BJ (cell line): Measurements from ENCODE around the gene KRABD2.
A peak's percentile ranks its signal among the peaks of the same experiment; 100 is the strongest.
"Not testable (repeated sequence)": the region's sequence is repeated elsewhere in the genome, so short reads cannot be mapped to it uniquely, and the experiment has no call there.

Source experiments
- CTCF ChIA-PET: fragments of 350-600 bp; formaldehyde crosslinking; extraction: SDS; loops from one replicate; lab custom pipeline; 2021; ENCODE audit warnings: antibody characterized with exemption, inconsistent platforms; lab: Yijun Ruan, JAX
- POLR2A ChIA-PET: fragments of 300-600 bp; sonication (Branson Sonifier 250); formaldehyde crosslinking; extraction: SDS; loops from one replicate; lab custom pipeline; 2021; ENCODE audit warnings: antibody characterized with exemption; lab: Charles Lee
- DNase-seq: peaks from one replicate; pipeline ENCODE4 v3.0.0-alpha.2; 2011; ENCODE audit warnings: low read depth
- H3K27me3 ChIP-seq: 2 replicates; pipeline ENCODE4 v1.6.0; 2011; ENCODE audit warnings: low read length; ENCODE audit not compliant: control insufficient read depth, insufficient read depth
- H3K36me3 ChIP-seq: 2 replicates; pipeline ENCODE4 v1.5.1; 2011; ENCODE audit warnings: low read length; ENCODE audit not compliant: control insufficient read depth, insufficient read depth
- H3K4me3 ChIP-seq: 2 replicates; pipeline ENCODE4 v1.5.1; 2011; ENCODE audit warnings: low read depth, mild to moderate bottlenecking, control low read depth, low read length
- CTCF ChIP-seq: IDR thresholded peaks from 2 replicates; pipeline ENCODE4 v1.5.1; 2011; ENCODE audit warnings: low read depth, mild to moderate bottlenecking, control low read depth, inconsistent platforms, low read length, moderate library complexity; ENCODE audit not compliant: insufficient read depth

Gene KRABD2

GRCh38 chr17:8382052-8382879 lies 5.8 kb upstream of the KRABD2 start:
- POLR2A ChIA-PET, result no interaction called here
- DNase-seq, result no peak
- Histone ChIP-seq H3K4me3 (peak overlapping the region; percentile 57), H3K27me3 (no peaks in the 10 kb centered on the region), H3K36me3 (peaks cover 12% of the 10 kb centered on the region)
- CTCF ChIA-PET, result interaction anchor here (0.6 to 2.0 kb wide), 10 partner anchors 13 to 423 kb away, joined by 3 to 11 read pairs (median 3); no protein-coding TSS in a partner anchor
- no peak for TF ChIP-seq CTCF

DNA sequence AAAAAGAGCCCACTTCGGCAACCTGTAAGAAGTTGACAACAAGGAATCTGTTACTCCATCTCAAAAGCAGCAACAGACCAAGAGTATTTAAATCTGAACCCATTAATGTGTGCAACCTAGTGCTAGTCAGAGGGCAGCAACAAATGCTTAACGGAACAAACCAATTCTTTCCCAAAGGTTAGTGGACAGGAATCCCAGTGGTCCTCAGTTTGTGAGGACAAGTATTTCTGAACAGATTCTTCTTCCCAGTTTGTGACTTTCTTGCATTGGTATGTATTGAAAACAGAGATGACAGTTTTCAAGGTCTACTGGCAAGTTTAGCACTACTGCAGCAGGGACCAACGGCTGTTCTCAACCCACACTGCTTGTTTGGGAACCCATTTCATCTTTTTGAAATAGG lies 3.5 kb upstream of the KRABD2 start:
- no peaks in the 10 kb centered on the region for H3K27me3 ChIP-seq
- ChIA-PET CTCF (interaction anchor here (0.7 kb wide), 1 partner anchor 366 kb away, joined by 3 read pairs; no protein-coding TSS in a partner anchor), POLR2A (no interaction called here)
- H3K36me3 ChIP-seq, result peaks cover 14% of the 10 kb centered on the region
- DNase-seq, result no peak
- no peak overlapping the region for H3K4me3 ChIP-seq
- TF ChIP-seq CTCF, result no peak

DNA sequence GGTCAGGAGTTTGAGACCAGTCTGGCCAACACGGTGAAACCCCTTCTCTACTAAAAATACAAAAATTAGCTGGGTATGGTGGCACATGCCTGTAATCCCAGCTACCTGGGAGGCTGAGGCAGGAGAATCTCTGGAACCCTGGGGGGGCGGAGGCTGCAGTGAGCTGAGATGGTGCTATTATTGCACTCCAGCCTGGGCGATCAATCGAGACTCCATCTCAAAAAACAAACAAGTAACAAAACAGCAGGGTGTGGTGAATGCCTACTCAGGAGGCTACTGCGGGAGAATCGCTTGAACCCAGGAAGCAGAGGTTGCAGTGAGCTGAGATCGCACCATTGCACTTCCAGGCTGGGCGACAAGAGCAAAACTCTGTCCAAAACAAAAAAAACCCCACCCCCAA lies 1.6 kb upstream of the KRABD2 start:
- DNase-seq, H3K27me3 ChIP-seq, CTCF ChIA-PET, H3K4me3 ChIP-seq, POLR2A ChIA-PET: not testable (repeated sequence)
- peaks cover 14% of the 10 kb centered on the region for H3K36me3 ChIP-seq

DNA sequence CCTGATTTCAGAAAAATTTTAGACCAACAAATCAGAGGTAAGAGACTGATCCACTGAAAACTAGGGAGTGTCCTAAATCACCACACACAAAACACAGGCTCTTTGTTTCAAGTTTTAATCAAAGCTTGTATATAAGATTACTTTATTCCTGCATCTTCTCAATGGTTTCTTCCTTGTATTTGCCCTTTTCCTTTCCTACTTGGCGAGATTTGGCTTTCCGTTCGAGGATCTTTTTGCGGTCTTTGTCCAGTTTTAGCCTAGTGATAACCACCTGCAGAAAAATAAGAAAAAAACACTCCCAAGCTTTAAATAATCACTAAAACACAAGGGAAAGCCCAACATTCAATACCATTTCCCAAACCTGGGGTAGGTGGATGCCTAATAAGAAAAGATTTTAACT lies 918 bp upstream of the KRABD2 start:
- Histone ChIP-seq H3K36me3 (peaks cover 14% of the 10 kb centered on the region), H3K27me3 (no peaks in the 10 kb centered on the region), H3K4me3 (no peak overlapping the region)
- POLR2A ChIA-PET, result no interaction called here
- no peak for DNase-seq
- CTCF ChIA-PET, result interaction anchor here (1.1 to 1.4 kb wide), 5 partner anchors 9 to 177 kb away, joined by 3 to 7 read pairs (median 4); no protein-coding TSS in a partner anchor
- TF ChIP-seq CTCF, result no peak

GRCh38 chr17:8375738-8376259 lies 705 bp downstream of the KRABD2 start:
- CTCF ChIA-PET, result interaction anchor here (0.8 to 2.4 kb wide), 3 partner anchors 15 to 318 kb away, joined by 3 to 6 read pairs (median 6); no protein-coding TSS in a partner anchor
- DNase-seq, result no peak
- POLR2A ChIA-PET, result no interaction called here
- Histone ChIP-seq H3K27me3 (no peaks in the 10 kb centered on the region), H3K36me3 (peaks cover 12% of the 10 kb centered on the region), H3K4me3 (peak overlapping the region; percentile 84)
- TF ChIP-seq CTCF, result no peak

DNA sequence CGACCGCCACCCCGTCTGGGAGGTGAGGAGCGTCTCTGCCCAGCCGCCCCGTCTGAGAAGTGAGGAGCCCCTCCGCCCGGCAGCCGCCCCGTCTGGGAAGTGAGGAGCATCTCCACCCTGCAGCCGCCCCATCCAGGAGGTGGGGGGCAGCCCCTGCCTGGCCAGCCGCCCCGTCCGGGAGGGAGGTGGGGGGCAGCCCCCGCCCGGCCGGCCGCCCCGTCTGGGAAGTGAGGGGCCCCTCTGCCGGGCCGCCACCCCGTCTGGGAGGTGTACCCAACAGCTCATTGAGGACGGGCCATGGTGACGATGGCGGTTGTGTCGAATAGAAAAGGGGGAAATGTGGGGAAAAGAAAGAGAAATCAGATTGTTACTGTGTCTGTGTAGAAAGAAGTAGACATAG lies 2.6 kb downstream of the KRABD2 start:
- H3K36me3 ChIP-seq, DNase-seq, H3K27me3 ChIP-seq, H3K4me3 ChIP-seq, CTCF ChIA-PET, POLR2A ChIA-PET: not testable (repeated sequence)
